Measurements from ENCODE around the gene VPS26C.
"Not testable (repeated sequence)": the region's sequence is repeated elsewhere in the genome, so short reads cannot be mapped to it uniquely, and the experiment has no call there.

The VPS26C gene

GRCh38 chr21:37231249-37231645 is 35.9 kb downstream of the VPS26C start:
- DNase-seq (ENCODE audit: low read depth, low spot score): no peak

DNA sequence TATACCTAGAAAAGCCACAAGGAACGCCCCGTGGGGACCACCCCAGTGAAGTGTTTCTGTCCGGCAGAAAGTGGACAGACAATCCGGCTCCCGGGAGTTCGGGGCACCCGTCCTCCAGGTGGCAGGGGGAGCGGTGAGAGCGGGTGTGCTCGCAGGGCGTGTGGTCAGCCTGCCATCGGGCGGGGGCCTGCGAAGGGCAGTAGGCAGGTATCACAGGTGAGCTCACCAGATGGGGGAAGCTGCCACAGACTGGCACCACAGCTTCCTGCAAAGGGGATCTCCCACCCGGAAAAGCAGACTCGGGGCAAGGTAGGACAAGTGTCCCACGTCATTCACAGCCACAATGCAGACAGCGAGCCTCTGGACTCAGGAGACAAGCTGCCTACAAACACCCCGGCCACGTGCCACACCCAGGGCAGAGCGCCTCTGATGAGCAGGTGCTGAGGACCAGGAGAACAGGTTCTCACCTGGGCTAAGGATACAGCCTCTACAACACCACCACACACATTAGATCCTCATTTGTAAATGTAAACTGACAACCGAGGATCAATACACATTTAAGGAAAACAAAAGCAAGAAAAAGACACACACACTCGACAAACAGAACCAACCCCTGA is 36.4 kb downstream of the VPS26C start:
- DNase-seq (ENCODE audit: low read depth, low spot score): no peak

- no peak for DNase-seq (ENCODE audit: low read depth, low spot score)
Measured at GRCh38 chr21:37228003-37228400, 39.1 kb downstream of the VPS26C start.

- no peak for DNase-seq (ENCODE audit: low read depth, low spot score)
Measured at GRCh38 chr21:37227071-37228002, 39.8 kb downstream of the VPS26C start.

DNA sequence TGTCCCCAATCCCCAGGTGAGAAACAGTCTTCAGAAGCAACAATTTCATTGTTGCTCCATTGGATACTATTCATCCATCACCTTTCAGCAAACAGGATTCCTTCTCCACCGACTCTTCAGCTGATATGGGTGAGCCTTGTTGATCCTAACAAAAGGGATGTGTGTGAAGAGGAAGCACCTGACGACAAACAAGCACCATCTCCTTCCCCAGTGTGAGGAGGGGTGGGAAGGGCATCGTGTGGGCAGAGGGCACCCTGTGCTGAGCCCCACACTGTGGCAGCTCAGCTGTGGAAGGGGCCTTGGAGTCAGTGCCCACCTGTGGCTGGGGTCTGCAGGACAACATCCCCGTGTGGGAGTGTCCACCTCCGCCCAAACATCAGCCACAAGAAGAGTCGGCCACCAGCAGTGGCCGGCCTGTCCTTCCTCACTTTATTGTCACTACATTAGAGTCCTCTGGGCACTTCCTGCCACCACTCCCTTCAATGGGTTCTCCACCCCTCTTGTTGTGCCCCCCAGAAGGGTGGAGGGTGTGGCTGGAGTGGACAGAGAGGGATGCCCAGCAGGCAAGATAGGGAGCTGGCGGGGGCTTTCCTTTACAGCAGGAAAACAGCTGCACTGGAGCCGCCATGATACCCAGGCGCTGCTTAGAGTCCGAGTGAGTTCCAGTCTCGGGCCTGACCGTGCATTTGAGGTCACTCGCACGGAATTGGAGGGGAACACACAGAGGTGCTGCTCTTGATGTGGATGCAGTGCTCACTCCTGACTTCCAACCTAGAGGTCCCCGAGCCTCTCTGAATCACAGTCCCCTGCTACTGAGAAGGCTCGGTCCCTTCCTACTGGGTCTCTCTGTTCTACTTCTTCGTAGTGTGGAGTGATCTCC is 40.9 kb downstream of the VPS26C start:
- DNase-seq (ENCODE audit: low read depth, low spot score): no peak

GRCh38 chr21:37224861-37225839 is 42.0 kb downstream of the VPS26C start:
- no peak for DNase-seq (ENCODE audit: low read depth, low spot score)

- DNase-seq (ENCODE audit: low read depth, low spot score): no peak
Measured at GRCh38 chr21:37223804-37224345, 43.3 kb downstream of the VPS26C start.

GRCh38 chr21:37222248-37222647 is 44.9 kb downstream of the VPS26C start:
- DNase-seq (ENCODE audit: low read depth, low spot score): not testable (repeated sequence)

DNA sequence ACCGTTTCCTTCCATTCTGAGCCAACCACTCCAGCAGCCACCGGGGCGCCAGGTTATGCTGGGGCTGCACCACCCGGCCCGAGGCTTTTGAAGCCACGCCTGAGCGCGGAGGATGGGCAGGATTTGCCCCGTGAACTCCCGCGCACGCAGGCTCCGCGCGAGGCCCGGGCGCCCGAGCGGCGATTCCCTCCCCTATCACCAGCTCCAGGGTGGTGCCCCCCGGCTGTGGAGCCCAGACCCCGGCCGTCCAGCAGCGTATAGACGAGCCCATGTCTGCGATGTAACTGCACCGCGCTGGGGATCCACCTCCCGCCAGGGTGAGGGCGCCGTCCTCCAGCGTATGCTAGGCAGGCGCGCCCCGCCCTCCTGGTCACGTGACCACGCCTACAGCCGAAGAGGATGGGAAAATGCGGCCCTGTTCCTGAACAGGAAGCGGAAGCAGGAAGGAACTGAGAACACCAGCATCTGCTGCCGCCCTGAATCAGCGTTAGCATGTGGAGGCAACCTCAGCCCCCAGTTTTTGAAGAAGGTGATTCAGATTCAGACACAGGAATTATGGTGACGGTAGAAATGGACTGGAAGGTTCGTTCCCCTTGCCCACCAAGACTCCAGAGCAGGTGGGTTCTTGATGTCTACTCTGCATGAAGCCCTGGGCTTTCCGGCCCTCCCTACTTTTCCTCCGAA is 46.0 kb downstream of the VPS26C start:
- peak; percentile 92 for DNase-seq (ENCODE audit: low read depth, low spot score)

DNA sequence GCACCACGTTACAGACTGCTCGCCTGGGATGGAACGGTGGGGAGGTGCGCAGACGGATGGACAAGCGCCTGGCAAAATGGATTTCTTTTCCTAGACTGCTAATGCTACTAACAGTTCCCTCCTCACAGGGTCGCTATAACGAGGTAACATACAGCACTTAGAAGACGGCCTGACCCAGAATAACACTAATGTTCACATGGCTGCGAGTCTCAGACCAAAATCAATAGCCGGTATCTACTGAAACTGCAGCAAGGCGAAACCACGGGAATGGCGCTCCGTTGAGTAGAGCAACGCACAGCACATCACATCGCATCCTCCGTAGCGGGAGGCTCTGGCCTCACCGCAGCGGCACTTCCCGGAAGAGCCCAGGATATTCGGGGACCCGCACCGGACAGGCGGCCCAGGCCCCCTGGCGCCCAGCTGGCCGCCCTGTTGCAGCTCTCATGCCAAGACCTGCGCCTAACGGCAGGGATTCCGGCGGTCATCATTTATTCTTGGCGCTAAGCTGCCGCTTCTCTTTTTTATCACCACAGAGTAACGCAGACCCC is 46.6 kb downstream of the VPS26C start:
- peak; percentile 67 for DNase-seq (ENCODE audit: low read depth, low spot score)

DNA sequence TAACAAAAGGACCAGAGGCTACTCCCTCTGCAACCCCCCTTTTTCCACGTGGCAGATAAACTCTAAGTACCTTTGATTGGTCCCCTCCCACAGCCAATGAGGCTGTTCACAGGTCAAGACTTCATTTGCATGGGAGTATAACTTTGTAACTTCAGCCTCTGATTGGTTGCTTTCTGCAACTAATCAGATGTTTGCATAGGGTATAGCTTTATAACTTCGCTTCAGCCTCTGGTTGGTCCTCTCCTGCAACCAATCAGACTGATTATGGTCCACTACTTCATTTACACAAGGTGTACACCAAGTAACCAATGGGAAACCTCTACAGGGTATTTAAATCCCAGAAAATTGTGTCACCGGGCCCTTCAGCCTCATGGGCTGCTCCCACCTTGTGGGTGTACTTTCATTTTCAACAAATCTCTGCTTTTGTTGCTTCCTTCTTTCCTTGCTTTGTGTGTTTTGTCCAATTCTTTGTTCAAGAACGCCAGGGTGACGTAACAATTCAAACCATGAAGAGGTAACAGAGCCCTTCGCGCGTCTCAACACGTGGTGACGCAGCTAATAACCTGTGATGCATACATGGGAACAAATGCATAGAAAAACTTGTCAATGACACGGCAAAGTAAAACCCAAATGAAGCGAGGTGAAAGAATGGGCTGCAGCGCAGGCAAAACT is 47.2 kb downstream of the VPS26C start:
- peak; percentile 18 for DNase-seq (ENCODE audit: low read depth, low spot score)

GRCh38 chr21:37214952-37215351 is 52.2 kb downstream of the VPS26C start:
- no peak for DNase-seq (ENCODE audit: low read depth, low spot score)

GRCh38 chr21:37210799-37211198 is 56.3 kb downstream of the VPS26C start:
- no peak for DNase-seq (ENCODE audit: low read depth, low spot score)

DNA sequence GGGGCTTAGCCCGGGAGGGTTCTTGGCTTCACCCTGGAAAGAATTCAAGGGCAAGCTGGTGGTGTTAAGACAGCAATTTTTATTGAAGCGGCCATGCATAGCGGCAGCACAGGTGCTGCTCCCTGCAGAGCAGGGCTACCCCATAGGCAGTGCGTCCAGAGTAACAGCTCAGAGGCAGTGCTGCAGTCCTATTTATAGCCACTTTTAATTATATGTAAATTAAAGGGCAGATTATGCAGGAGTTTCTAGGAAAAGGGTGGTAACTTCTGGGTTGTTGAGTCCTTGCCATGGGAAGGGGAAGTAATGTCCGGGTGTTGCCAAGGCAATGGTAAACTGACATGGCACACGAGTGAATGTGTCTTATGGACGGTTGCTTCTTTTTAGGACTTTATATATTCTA is 57.0 kb downstream of the VPS26C start:
- no peak for DNase-seq (ENCODE audit: low read depth, low spot score)

GRCh38 chr21:37208741-37209225 is 58.4 kb downstream of the VPS26C start:
- DNase-seq (ENCODE audit: low read depth, low spot score): no peak

- peak; percentile 70 for DNase-seq (ENCODE audit: low read depth, low spot score)
Measured at GRCh38 chr21:37208056-37208721, 58.9 kb downstream of the VPS26C start.

GRCh38 chr21:37207441-37208009 is 59.6 kb downstream of the VPS26C start:
- peak; percentile 77 for DNase-seq (ENCODE audit: low read depth, low spot score)

- no peak for DNase-seq (ENCODE audit: low read depth, low spot score)
Measured at GRCh38 chr21:37206496-37206895, 60.6 kb downstream of the VPS26C start.
